OCI-LY1 (cell line): ENCODE data around the gene ITIH1.

Source experiments
- H2AFZ ChIP-seq: fragments of 200-600 bp; sonication (generic), shearing (Covaris generic); 2 replicates; pipeline ENCODE4 v1.6.0; 2014; ENCODE audit warnings: antibody characterized with exemption, mild to moderate bottlenecking, low read length
- H3F3A ChIP-seq: fragments of 200-600 bp; sonication (generic), shearing (Covaris generic); 2 replicates; pipeline ENCODE4 v1.6.0; 2014; ENCODE audit warnings: mild to moderate bottlenecking, antibody characterized with exemption, low read length, moderate library complexity; ENCODE audit not compliant: insufficient read depth
- H3K27ac ChIP-seq: fragments of 200-600 bp; sonication (generic); 2 replicates; pipeline ENCODE4 v1.5.1; 2014; ENCODE audit warnings: low read length, mixed run types, mild to moderate bottlenecking, low read depth; ENCODE audit not compliant: poor library complexity, severe bottlenecking
- H3K27me3 ChIP-seq: fragments of 200-600 bp; sonication (generic); 2 replicates; pipeline ENCODE4 v1.6.0; 2014; ENCODE audit warnings: antibody characterized with exemption, mild to moderate bottlenecking, low read length, moderate library complexity; ENCODE audit not compliant: insufficient read depth
- H3K36me3 ChIP-seq: fragments of 200-600 bp; sonication (generic); 2 replicates; pipeline ENCODE4 v1.6.1; 2014; ENCODE audit warnings: mild to moderate bottlenecking, antibody characterized with exemption, low read length, moderate library complexity, mixed read lengths; ENCODE audit not compliant: insufficient read depth
- H3K4me1 ChIP-seq: fragments of 200-600 bp; sonication (generic); 2 replicates; pipeline ENCODE4 v1.5.1; 2014; ENCODE audit warnings: mild to moderate bottlenecking, low read length, moderate library complexity; ENCODE audit not compliant: insufficient read depth, severe bottlenecking
- H3K4me2 ChIP-seq: fragments of 200-600 bp; sonication (generic), shearing (Covaris generic); 2 replicates; pipeline ENCODE4 v1.6.1; 2014; ENCODE audit warnings: low read length
- H3K4me3 ChIP-seq: fragments of 200-600 bp; sonication (generic); 2 replicates; pipeline ENCODE4 v1.5.1; 2014; ENCODE audit warnings: low read length, low read depth, mild to moderate bottlenecking, mixed read lengths; ENCODE audit not compliant: poor library complexity, severe bottlenecking
- H3K79me2 ChIP-seq: fragments of 200-600 bp; shearing (Covaris generic); 2 replicates; pipeline ENCODE4 v1.6.1; 2016; ENCODE audit warnings: mixed run types, low read length, mixed read lengths; ENCODE audit not compliant: insufficient read depth
- H3K9ac ChIP-seq: fragments of 200-600 bp; sonication (generic), shearing (Covaris generic); 2 replicates; pipeline ENCODE4 v1.6.1; 2014; ENCODE audit warnings: mild to moderate bottlenecking, low read length, mixed read lengths
- H3K9me2 ChIP-seq: fragments of 200-600 bp; sonication (generic), shearing (Covaris generic); 2 replicates; pipeline ENCODE4 v1.6.1; 2014; ENCODE audit warnings: low read depth, mild to moderate bottlenecking, low read length, mixed read lengths
- H3K9me3 ChIP-seq: fragments of 200-600 bp; shearing (Covaris generic); 2 replicates; pipeline ENCODE4 v1.6.1; 2014; ENCODE audit warnings: low read length, mixed read lengths
- H4K20me1 ChIP-seq: fragments of 200-600 bp; sonication (generic), shearing (Covaris generic); 2 replicates; pipeline ENCODE4 v1.6.0; 2016; ENCODE audit warnings: mild to moderate bottlenecking, low read length; ENCODE audit not compliant: insufficient read depth
- CTCF ChIP-seq: fragments of 200-600 bp; sonication (generic), shearing (Covaris generic); IDR thresholded peaks from 2 replicates; pipeline ENCODE4 v1.5.1; 2017; ENCODE audit warnings: mild to moderate bottlenecking, antibody characterized with exemption, low read length, moderate library complexity, mixed read lengths
- EZH2 ChIP-seq: fragments of 200-600 bp; sonication (generic), shearing (Covaris generic); IDR thresholded peaks from 2 replicates; pipeline ENCODE4 v1.8.0; 2017; ENCODE audit warnings: borderline replicate concordance, mixed run types, mild to moderate bottlenecking, antibody characterized with exemption, low read length, moderate library complexity, mixed read lengths

Gene ITIH1

DNA sequence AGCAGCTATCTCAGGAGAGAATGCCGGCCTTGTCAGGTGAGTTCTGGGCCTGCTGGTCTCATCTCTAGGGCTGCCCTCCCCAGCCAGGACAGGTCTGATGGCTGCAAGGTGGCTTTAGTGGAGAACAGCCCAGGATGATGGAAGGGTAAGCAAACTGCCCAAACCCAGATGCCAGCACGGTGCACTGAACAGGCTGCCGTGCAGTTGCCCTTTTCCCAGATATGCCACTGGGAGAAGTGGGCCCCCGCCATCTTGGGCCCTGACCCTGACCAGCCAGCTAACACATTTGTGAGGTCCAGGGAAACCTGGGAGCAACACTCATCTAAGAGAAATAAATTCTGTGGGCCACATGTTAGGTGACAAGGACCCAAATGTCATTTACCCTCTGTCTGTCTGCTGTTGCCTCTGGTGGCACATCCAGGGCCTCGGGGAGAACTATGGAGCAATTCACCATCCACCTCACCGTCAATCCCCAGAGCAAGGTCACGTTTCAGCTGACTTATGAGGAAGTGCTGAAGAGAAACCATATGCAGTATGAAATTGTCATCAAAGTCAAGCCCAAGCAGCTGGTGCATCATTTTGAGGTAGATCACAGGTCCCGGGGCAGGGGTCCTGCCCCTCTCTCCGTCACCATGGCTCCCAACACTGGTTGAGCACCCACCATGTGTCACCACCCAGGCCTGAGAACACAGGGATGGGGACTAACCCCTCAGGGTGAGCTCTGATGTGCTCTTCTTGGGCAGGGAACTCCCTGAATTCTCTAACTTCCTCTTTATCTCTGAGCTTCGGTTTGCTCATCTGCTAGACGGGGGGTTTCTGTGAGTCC is 1.8 kb downstream of the ITIH1 start:
- Histone ChIP-seq H3F3A (no peaks in the 10 kb centered on the region), H3K4me3 (no peak overlapping the region), H3K9ac (no peak overlapping the region; the same call in 1 of the 2 replicates), H4K20me1 (no peaks in the 10 kb centered on the region), H3K36me3 (no peaks in the 10 kb centered on the region), H3K27ac (no peak overlapping the region), H3K4me1 (peaks cover 26% of the 10 kb centered on the region), H3K4me2 (peak overlapping the region; percentile 36; the same call in 1 of the 2 replicates), H3K9me3 (no peaks in the 10 kb centered on the region), H3K79me2 (no peaks in the 10 kb centered on the region), H2AFZ (no peak overlapping the region), H3K9me2 (no peaks in the 10 kb centered on the region), H3K27me3 (no peaks in the 10 kb centered on the region)
- TF ChIP-seq EZH2 = no peak
- TF ChIP-seq CTCF = no peak

- peaks cover 25% of the 10 kb centered on the region for H3K4me1 ChIP-seq
- TF ChIP-seq CTCF (no peak), EZH2 (no peak)
- H3K9ac ChIP-seq = no peak overlapping the region; the same call in 1 of the 2 replicates
- no peaks in the 10 kb centered on the region for H3K9me2 ChIP-seq
- no peaks in the 10 kb centered on the region for H4K20me1 ChIP-seq
- no peak overlapping the region for H2AFZ ChIP-seq
- H3K27ac ChIP-seq = no peak overlapping the region
- H3K27me3 ChIP-seq = no peaks in the 10 kb centered on the region
- H3K4me2 ChIP-seq = peak overlapping the region; percentile 36; the same call in 1 of the 2 replicates
- H3K9me3 ChIP-seq = no peaks in the 10 kb centered on the region
- H3F3A ChIP-seq = no peaks in the 10 kb centered on the region
- no peak overlapping the region for H3K4me3 ChIP-seq
- H3K36me3 ChIP-seq = no peaks in the 10 kb centered on the region
- no peaks in the 10 kb centered on the region for H3K79me2 ChIP-seq
These were observed 2.6 kb downstream of the ITIH1 start for GRCh38 chr3:52779837-52780585.

- H4K20me1 ChIP-seq = no peaks in the 10 kb centered on the region
- H3K79me2 ChIP-seq = no peaks in the 10 kb centered on the region
- H3K27ac ChIP-seq = no peak overlapping the region
- no peak overlapping the region for H3K4me2 ChIP-seq
- no peak overlapping the region for H2AFZ ChIP-seq
- no peaks in the 10 kb centered on the region for H3K9me2 ChIP-seq
- TF ChIP-seq EZH2 (no peak), CTCF (no peak)
- H3K4me3 ChIP-seq = no peak overlapping the region
- H3K27me3 ChIP-seq = no peaks in the 10 kb centered on the region
- no peaks in the 10 kb centered on the region for H3K9me3 ChIP-seq
- H3K9ac ChIP-seq = no peak overlapping the region
- H3K4me1 ChIP-seq = peaks cover 10% of the 10 kb centered on the region
- no peaks in the 10 kb centered on the region for H3K36me3 ChIP-seq
- H3F3A ChIP-seq = no peaks in the 10 kb centered on the region
These were observed 4.3 kb downstream of the ITIH1 start for GRCh38 chr3:52781741-52782140.
